Ramos (cell line): ENCODE measurements around the gene MAP4.

Experiments used
- in situ Hi-C: fragments of 300-500 bp; cut with MboI; formaldehyde crosslinking; loops from one replicate; pipeline ENCODE4 v1.14.3; 2022; ENCODE audit warnings: low sequenced_read_pairs; ENCODE audit not compliant: unreplicated experiment

Gene MAP4

DNA sequence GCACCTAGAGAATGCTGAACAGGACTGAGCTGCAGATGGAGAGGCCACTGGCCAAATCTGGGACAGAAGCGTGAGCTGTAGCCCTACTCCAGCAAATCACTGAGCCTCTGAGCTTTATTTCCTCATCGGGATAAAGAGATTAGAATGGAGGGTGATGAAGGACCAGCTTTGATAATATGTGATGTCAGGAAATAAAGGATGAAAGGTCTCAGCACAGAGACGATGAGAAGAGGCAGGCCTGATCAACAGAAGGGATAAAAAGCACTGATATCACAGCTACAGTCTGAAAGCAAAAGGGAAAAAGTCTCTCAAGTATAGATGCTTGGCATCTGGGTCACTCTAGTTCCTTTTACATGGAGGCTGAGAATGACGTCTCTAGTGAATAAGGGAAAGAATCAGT, 143.3 kb downstream of the MAP4 start:
- in situ Hi-C loops = no loop called here

DNA sequence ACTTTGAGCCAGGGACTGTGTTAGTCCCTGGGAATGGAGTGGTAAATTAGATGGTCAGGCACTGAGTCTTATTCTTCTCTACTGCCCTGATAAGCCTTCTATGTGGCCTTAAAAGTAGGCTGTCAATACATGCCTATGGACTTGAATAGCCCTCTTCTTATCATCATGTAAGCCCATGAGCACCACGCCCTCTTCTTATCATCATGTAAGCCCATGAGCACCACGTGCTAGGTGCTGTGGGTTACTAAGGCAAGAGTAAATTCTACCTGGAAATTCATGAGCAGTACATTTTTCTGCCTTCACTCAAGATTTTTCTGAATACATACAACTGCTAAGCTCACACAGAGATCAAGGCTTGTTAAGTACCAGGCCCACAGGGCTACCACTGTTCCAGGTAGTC, 144.8 kb downstream of the MAP4 start:
- in situ Hi-C loops = no loop called here

DNA sequence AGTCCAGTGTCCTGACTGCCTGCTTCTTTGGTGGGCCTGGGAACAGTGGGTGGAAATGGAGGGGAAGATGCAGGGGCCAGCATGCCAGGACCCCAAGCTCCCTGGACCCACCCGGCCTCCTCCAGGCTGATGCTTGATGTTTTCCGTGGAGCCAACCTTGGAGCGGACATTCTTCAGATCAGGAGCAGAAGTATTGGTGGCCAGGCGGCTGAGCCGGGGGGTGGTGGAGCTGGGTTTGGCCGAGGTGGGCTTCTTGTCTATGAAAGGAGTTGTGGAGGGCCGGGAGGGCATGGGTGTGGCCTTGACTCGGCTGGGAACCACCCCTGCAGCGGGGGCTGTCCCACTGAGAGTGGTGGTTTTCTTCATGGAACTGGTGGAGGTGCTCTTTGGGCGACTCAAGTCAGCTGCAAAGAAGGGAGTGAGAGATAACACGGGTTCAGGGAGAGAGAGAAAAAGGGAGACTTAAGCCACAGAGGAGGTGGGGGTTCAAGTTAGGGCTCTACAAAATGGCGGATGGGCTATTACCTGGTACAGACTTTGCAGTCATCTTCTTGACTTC, 145.4 kb downstream of the MAP4 start:
- in situ Hi-C loops = no loop called here

DNA sequence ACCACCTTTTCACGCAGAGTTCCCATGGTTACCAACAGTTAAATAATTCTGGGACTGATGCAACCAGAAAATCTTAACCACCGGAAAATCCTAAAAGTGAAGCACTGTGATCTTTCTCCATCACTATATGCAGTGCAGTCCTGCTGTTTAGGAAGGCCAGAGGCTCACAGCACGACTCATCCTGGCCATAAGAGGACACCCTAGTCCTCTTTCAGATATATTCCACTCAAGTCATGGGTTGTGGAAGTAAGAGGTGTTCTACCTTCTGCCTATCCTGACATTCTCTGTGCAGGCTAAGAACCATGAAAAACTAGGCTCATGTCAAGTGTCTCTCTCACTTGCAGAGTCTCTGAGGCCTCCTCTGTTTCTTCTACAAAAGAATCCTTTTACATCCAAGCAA, 146.1 kb downstream of the MAP4 start:
- in situ Hi-C loops = no loop called here

DNA sequence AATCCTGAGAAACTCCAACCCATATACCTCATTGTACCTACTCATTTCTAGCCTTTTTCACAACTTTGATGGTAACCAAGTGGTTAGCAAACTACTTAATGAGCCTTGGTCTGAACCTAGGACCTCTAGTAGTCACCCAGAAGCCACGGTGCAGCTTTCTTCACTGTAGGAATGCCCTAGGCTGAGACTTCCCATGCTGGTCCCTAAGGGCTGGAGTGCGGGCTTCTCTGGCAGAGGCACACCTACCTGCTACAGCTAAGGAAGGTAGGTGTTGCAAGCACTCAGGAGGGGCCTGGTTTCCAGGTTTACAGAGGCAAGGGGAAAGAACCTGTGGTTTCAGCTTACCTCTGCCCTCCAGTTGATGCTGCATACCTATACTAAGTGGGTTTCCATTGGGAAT, 147.9 kb downstream of the MAP4 start:
- in situ Hi-C loops = no loop called here

DNA sequence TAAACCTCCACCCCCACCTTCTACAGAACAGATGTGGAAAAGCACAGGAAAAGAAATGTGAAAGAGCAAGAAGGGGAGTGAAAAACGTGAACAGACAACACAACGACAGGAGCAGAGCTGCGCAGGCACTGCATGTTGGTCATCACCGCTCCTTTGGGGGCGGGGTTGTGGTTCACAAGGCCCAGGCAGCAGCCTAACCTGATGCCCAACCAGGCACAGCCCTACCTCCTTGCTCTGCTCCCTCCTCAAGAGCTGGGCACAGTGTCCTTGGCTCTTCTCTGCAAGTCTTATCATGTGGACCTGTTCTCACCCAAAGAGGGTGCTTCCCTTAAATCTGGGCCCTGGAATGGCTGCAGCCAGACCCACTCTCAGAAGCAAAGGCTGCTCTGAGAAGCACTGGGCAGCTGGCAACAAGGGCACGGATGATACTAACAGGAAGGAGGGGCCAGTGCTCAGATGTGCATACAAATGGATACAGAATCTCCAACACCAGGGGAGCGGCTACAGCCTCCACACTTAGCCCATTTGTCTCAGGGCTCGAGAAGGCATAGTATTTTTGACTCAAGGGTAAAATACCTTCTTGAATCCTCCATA, 148.7 kb downstream of the MAP4 start:
- in situ Hi-C loops = no loop called here

DNA sequence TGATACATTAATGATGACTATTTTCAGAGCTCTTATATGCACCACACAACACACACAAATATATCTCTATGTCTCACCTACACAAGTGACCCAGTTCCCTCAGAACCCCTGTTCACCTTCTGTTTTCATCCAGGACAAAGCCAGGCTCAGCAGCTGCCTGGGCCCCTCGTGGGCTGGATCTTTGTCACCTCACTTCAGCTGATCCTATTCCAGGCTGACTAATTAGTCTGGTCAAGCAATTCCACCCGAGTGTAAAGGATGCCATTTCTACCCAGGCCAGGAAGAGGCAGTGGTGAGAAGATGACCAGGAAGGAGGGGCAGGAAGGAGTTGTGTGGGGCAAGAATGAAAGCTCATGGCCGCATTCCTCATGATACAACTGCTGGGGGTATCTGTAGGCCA, 151.0 kb downstream of the MAP4 start:
- in situ Hi-C loops = no loop called here

DNA sequence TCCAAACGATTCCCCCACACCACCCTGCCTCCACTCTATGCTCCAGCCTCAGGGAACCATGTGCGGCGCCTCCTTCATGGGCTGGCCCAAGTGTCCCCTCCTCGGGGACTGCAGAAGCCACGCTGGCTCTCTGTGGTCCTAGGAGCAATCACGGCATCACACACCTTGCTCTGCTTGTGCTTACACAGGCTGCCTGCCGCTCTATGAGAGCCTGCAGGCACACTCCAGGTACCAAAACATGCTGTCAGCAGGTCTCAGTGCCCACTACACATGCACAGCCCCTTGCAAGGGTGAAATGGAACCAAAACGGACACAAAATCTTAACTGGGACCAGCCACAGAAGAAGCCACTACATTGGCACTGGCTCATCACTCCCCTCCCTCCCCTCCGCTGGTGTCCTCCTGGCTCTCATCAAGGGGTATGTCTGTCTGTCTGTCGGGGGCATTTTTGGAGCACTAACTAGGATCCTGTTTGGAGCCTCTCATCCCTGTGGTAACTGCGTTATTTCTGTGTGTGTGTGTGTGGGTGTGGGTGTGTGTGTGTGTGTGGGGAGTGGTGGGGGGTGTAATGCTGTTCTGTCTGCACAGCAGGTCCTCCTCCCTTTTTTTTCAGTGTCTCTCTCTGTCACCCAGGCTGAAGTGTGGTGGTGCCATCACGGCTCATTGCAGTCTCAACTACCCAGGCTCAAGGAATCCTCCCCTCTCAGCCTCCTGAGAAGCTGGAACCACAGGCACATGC, 152.7 kb downstream of the MAP4 start:
- in situ Hi-C loops = no loop called here

DNA sequence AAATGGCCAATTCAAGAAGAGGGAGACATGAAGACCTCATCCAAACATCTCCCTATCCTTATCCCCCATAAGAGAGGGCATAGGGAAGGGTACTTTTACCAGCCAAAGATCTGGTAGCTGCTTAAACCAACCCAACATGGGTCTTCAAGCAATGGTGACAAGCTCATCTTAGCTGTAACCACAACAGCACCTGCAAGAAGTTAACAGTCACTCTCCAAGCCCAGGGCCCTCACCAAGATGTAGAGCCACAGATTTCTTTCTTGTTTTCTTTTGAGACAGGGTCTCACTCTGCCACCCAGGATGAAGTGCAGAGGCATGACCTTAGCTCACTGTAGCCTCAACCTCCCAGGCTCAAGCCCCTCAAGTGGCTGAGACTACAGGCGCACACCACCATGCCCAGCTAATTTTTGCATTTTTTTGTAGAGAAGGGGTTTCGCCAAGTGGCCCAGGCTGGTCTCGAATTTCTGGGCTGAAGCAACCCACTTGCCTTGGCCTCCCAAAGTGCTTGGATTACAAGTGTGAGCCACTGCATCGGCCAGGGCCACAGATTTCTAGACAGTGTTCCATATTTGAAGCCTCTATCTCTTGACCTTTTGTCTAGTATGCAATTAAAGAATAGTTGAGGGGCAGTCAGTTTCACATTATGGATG, 156.1 kb downstream of the MAP4 start:
- in situ Hi-C loops = no loop called here

DNA sequence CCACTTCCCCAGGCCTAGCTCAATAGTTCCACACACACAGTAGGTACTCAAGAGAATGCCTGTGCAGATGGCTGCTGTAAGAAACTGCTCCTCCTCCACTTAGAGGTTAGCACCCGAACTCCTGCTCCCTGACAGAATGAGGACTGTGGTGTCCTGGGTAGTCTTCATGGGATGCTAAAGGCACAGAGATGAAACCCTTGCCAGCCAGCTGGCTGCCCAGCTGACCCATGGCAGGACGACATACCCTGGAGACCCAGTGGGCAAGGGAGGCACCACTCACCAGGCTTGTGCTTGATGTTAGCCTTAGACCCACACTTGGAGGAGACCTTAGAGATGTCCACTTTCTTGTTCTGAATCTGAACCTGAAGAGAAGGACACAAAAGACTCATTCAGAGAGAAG, 159.1 kb downstream of the MAP4 start:
- in situ Hi-C loops = no loop called here

DNA sequence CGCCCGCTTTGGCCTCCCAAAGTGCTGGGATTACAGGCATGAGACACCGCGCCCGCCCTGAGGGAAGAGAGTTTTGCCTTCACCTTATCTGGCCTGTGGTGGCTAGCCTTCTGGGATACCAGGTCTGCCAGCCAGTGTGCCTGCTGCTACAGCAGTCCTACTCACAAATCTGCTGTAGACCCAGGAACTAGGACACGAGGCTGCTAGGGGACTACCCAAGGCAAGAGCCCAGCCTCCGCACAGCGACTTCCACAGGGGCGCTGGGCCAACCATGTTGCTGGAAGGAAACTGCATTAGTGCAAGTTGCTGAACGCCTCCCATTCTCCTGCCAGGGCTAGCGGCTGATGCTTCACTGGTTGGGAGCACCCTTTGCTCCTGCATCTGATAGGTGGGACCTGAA, 159.5 kb downstream of the MAP4 start:
- in situ Hi-C loops = no loop called here

DNA sequence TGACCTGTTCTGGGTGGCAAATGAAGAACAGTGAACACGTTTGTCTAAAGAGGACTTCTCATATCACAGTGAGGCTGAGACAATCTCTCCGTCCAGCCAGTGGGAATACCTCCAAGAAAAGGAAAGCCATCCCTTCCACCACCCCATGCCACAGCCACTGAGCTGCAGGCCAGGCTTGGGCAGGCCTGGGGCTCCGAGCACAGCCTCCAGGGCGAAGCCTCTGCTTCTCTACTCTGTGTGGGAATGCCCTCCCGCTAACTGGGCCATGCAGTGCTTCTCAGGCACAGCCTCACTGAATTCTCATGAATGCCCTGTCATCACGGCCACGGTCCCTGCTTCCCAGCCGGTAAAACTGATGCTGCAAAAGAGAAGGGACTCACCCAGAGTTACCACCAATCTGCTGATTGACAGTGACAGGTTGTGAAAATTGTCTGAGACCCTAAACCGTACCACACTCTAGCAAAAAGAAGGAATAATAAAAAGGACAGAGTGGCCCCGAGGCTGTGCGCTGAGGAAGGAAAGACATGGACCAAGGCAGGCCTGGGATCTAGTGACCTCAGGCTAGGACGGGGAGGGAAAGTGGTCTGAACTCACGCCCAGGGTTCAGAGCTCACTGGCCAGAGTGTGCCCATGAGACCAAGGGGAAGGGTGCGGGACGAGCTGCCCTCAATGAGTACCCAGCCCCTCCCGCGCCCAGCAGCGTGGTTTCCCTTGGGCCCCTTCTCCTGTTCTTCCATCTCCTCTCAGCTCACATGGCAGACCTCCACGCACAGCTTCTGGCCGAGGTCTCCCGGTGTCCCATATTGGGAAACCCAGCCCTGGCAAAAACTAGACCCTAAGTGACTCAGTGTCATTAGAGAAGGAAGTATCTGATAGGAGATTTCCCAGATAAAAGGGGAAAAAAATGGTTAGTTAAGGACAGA, 160.5 kb downstream of the MAP4 start:
- in situ Hi-C loops = no loop called here

DNA sequence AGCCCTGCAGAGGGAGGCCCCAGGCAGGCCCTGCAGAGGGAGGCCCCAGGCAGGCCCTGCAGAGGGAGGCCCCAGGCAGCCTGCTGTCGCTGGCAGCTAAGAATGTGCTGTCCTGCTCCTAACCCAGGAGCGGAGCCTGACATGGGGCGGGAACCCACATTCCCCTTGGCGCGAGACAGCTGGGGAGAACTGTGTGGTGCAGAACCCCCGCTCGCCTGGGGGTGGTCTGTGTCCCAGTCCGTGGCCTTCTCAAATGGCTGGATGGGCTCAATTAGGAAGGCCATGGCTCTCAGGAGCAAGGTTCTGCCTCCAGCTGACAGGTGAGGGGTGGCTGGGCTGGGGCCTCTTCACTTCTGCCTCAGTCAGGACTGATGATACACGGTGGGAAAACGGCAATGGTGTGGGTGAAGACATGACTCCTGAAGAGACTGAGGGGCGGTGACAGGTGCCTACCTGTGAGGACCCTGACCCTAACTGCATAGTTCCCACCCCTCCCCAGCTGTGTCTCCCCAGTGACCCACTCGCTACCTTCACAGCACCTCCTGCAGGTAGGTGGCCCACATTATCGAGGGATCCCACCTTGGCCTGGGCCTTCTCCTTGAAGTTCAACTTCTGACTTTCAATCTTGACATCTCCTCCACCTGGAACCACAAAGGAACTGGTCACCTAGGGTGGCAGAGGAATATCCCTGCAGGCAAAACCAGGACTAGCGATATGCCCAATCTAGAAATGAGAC, 161.3 kb downstream of the MAP4 start:
- in situ Hi-C loops = no loop called here

DNA sequence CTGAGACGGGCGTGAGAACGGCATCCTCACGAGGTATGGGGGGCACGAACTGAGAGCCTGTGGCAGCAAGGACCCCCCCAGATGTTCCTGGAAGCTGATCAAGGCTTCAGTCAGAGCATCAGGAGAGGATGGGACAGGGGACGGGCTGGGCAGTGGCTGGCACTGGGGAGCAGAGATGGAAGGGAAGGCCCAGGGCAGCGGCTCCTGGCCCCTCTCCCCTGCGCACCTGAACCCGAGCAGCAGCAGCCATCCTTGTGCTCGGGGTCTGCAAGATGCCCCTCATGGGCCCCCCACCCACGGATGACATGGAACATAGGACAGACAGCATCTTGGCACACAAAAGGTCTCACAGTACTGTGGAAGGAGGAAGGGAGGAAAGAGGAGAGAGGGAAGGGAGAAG, 161.9 kb downstream of the MAP4 start:
- in situ Hi-C loops = no loop called here

DNA sequence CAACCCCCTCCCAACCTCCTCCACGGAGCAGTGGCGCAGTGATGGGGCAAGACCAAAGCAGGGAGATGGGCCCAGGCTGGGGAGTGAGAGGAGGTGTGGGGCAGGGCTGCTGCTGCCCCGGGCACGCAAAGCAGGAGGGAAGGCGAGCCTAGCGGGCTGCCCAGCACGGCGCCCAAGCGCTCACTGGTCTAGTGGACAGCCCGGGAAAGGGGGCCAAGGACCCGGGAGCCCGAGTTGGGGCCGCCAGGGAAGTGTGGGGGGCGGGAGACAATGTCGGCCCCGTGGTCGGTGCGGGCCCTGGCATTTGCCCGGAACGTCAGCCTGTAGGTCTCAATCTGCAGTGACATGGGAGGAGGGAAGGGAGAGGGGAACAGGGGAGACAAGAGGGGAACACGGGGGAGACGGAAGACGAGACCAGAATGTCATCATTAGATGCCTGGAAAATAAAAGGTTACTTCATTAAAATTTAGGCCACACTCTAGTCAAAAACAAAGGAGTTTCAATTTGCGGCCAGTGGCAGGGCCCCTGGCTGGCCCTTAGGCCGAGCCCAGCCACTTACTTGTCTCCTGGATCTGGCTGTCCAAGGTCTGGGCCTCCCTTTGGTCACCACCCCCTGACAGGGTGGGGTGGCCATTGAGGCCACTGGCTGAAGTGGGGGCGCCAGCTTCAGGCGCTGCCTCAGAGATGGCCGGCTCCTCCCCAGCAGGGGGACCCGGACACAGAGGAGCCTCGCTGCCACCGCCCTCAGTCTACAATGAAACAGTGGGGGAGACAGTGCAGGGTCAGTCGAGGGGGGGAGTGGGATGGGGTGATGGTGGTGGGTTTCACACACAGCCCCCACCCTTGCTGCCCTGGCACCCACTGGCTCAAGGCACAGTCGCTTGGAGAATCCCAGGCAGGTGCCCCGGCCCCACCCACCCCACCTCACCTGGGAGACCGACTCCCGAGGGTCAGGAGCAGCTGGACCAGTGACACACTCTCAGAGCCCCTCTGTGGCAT, 163.3 kb downstream of the MAP4 start:
- in situ Hi-C loops = no loop called here

DNA sequence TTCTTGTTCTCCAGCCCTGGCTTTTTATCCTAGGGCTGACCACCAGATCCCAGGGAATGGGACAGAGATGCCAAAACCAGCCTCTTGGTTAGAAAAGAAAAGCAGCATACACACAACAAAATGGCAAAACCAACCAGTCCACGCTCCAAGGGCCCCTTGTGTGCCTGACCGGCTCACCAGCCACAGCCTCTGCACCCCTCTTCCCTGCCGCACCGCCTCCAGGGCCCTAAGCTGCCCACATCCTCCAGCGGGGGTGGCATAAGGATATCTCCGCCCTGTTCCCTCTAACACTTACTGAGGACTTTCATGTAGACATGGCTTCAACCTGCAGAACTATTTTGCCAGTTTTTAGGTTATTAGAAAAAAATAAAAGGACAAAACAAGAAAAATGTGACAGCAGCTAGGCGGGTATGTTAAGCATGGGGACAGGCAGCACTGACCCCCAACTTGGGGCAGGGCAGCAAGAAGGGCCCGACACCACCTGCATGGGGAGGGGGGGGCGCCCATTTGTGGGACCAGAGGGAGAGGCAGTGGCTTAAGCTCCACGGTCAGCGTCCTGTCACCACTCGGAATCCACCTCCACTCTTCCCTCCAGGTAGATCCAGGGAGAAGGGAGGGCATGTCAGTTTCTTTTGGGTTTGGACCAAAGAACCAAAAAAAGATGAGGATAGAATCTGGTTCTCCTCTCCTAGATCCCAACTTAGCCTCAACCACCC, 164.2 kb downstream of the MAP4 start:
- in situ Hi-C loops = no loop called here

DNA sequence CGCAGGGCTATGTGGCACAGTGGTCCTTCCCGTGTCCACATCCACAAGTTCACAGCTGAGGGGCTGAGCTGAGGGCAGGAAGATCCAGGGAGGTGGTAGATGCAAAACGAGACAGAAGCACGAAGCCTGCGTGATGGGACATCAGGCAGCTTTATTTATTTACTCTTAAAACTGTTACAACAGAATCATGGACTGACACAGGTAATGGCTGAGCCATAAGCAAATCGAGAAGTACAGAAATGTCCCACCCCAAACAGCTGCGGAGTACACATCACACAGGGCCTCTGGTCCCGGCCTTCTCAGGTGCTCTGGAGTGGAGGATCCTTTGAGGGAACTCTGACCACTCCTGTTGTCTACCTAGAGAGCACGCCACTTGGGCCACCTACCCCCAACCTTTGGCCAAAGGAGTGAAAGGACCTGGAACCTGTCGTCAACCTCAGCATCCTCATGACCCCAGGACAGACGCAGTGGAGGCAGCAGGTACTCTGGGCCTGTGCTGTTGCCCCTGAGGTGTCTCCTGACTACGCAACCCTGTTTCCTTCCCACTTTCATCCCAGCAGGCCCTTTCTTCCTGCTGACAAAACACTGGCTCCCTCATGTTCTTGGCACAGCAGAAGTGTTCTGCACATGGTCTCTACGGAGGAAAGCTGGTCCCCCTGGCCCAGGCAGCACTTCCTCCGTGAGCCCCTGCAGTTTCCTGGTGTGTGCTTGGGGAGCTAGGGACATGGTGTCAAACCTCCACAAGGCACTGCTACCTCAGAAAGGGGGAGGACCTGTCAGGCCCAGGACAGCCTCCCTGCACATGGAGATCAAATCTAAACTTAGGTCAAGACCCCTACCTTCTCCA, 165.4 kb downstream of the MAP4 start:
- in situ Hi-C loops = no loop called here
